ENCODE data around the gene ZC3H8. TPM values are rescaled to one million over a fixed set of nuclear protein-coding genes. Genes with fewer than 3 reads are reported as not detected.
"Not testable (repeated sequence)": the region's sequence is repeated elsewhere in the genome, so short reads cannot be mapped to it uniquely, and the experiment has no call there.

Gene ZC3H8
- 10 to 100 TPM; 21.2 to 29.5 TPM for total RNA-seq

GRCh38 chr2:112254466-112255240, at the start of gene ZC3H8:
Gene ZC3H8, minus strand, starts transcription at chr2:112255042. Its CDS starts 61 bp downstream, at chr2:112254981.
- H3K4me1 Mint-ChIP-seq: peaks cover 16% of the 10 kb centered on the region
- H3K36me3 Mint-ChIP-seq (ENCODE audit: low read depth): peaks cover 11% of the 10 kb centered on the region
- no peaks in the 10 kb centered on the region for H3K9me3 Mint-ChIP-seq
- peak; percentile 88 for ATAC-seq (replicated peaks)
- no peak within 1 kb of the TSS for H3K27ac Mint-ChIP-seq
- H3K4me3 Mint-ChIP-seq: no peak within 1 kb of the TSS
- H3K27me3 Mint-ChIP-seq: no peaks in the 10 kb centered on the region

- no peak overlapping the region for H3K4me3 Mint-ChIP-seq
- peak overlapping the region; percentile 70 for H3K27ac Mint-ChIP-seq
- no peak for ATAC-seq (replicated peaks)
- H3K9me3 Mint-ChIP-seq: no peaks in the 10 kb centered on the region
- H3K36me3 Mint-ChIP-seq (ENCODE audit: low read depth): peaks cover 72% of the 10 kb centered on the region
- no peaks in the 10 kb centered on the region for H3K4me1 Mint-ChIP-seq
- no peaks in the 10 kb centered on the region for H3K27me3 Mint-ChIP-seq
Measured at GRCh38 chr2:112304298-112304941, 49.6 kb upstream of the ZC3H8 start.

GRCh38 chr2:112301973-112302372, 47.1 kb upstream of the ZC3H8 start:
- no peaks in the 10 kb centered on the region for H3K9me3 Mint-ChIP-seq
- H3K36me3 Mint-ChIP-seq (ENCODE audit: low read depth): peaks cover 64% of the 10 kb centered on the region
- no peak for ATAC-seq (replicated peaks)

GRCh38 chr2:112301171-112301584, 46.3 kb upstream of the ZC3H8 start:
- Mint-ChIP-seq H3K9me3 (no peaks in the 10 kb centered on the region), H3K27me3 (no peaks in the 10 kb centered on the region), H3K4me3 (no peak overlapping the region), H3K36me3 (ENCODE audit: low read depth) (peaks cover 57% of the 10 kb centered on the region), H3K27ac (no peak overlapping the region), H3K4me1 (no peaks in the 10 kb centered on the region)
- no peak for ATAC-seq (replicated peaks)

More at GRCh38 chr2:112301973-112302372, 47.1 kb upstream of the ZC3H8 start:
- Mint-ChIP-seq H3K4me3 (no peak overlapping the region), H3K27me3 (no peaks in the 10 kb centered on the region), H3K4me1 (no peaks in the 10 kb centered on the region), H3K27ac (no peak overlapping the region)

- no peak overlapping the region for H3K27ac Mint-ChIP-seq
- no peak overlapping the region for H3K4me3 Mint-ChIP-seq
- no peaks in the 10 kb centered on the region for H3K9me3 Mint-ChIP-seq
- no peaks in the 10 kb centered on the region for H3K4me1 Mint-ChIP-seq
- H3K36me3 Mint-ChIP-seq (ENCODE audit: low read depth): peaks cover 18% of the 10 kb centered on the region
- no peak for ATAC-seq (replicated peaks)
- no peaks in the 10 kb centered on the region for H3K27me3 Mint-ChIP-seq
Measured at GRCh38 chr2:112296407-112296806, 41.6 kb upstream of the ZC3H8 start.

GRCh38 chr2:112295407-112296078, 40.7 kb upstream of the ZC3H8 start:
- no peaks in the 10 kb centered on the region for H3K27me3 Mint-ChIP-seq
- H3K36me3 Mint-ChIP-seq (ENCODE audit: low read depth): peaks cover 10% of the 10 kb centered on the region
- H3K4me3 Mint-ChIP-seq: no peak overlapping the region
- no peaks in the 10 kb centered on the region for H3K9me3 Mint-ChIP-seq
- no peak overlapping the region for H3K27ac Mint-ChIP-seq
- H3K4me1 Mint-ChIP-seq: no peaks in the 10 kb centered on the region
- no peak for ATAC-seq (replicated peaks)

- no peak for ATAC-seq (replicated peaks)
- Mint-ChIP-seq H3K27ac (no peak overlapping the region), H3K9me3 (no peaks in the 10 kb centered on the region), H3K27me3 (no peaks in the 10 kb centered on the region), H3K4me3 (no peak overlapping the region), H3K36me3 (ENCODE audit: low read depth) (no peaks in the 10 kb centered on the region), H3K4me1 (no peaks in the 10 kb centered on the region)
Measured at GRCh38 chr2:112293636-112294401, 39.0 kb upstream of the ZC3H8 start.

GRCh38 chr2:112290648-112291047, 35.8 kb upstream of the ZC3H8 start:
- Mint-ChIP-seq H3K9me3 (no peaks in the 10 kb centered on the region), H3K4me1 (no peaks in the 10 kb centered on the region), H3K27me3 (no peaks in the 10 kb centered on the region), H3K27ac (no peak overlapping the region), H3K36me3 (ENCODE audit: low read depth) (no peaks in the 10 kb centered on the region), H3K4me3 (no peak overlapping the region)
- no peak for ATAC-seq (replicated peaks)

GRCh38 chr2:112290088-112290487, 35.2 kb upstream of the ZC3H8 start:
- Mint-ChIP-seq H3K27ac (no peak overlapping the region), H3K4me3 (no peak overlapping the region), H3K27me3 (no peaks in the 10 kb centered on the region), H3K4me1 (no peaks in the 10 kb centered on the region), H3K36me3 (ENCODE audit: low read depth) (no peaks in the 10 kb centered on the region), H3K9me3 (no peaks in the 10 kb centered on the region)
- no peak for ATAC-seq (replicated peaks)

- ATAC-seq (replicated peaks); H3K9me3 Mint-ChIP-seq; H3K27ac Mint-ChIP-seq; H3K4me3 Mint-ChIP-seq; H3K36me3 Mint-ChIP-seq (ENCODE audit: low read depth); H3K27me3 Mint-ChIP-seq: not testable (repeated sequence)
- peaks cover 10% of the 10 kb centered on the region for H3K4me1 Mint-ChIP-seq
Measured at GRCh38 chr2:112283535-112283934, 28.7 kb upstream of the ZC3H8 start.

- not testable (repeated sequence) for H3K9me3 Mint-ChIP-seq; H3K27me3 Mint-ChIP-seq; H3K36me3 Mint-ChIP-seq (ENCODE audit: low read depth); H3K4me3 Mint-ChIP-seq; ATAC-seq (replicated peaks); H3K27ac Mint-ChIP-seq
- peaks cover 10% of the 10 kb centered on the region for H3K4me1 Mint-ChIP-seq
Measured at GRCh38 chr2:112282066-112282465, 27.2 kb upstream of the ZC3H8 start.

- Mint-ChIP-seq H3K9me3 (no peaks in the 10 kb centered on the region), H3K27ac (peak overlapping the region; percentile 33), H3K4me1 (peaks cover 10% of the 10 kb centered on the region), H3K27me3 (no peaks in the 10 kb centered on the region), H3K4me3 (peak overlapping the region; percentile 86), H3K36me3 (ENCODE audit: low read depth) (no peaks in the 10 kb centered on the region)
- ATAC-seq (replicated peaks): no peak
Measured at GRCh38 chr2:112277596-112278220, 22.9 kb upstream of the ZC3H8 start.

- ATAC-seq (replicated peaks): no peak
- Mint-ChIP-seq H3K27ac (peak overlapping the region; percentile 93), H3K9me3 (no peaks in the 10 kb centered on the region), H3K36me3 (ENCODE audit: low read depth) (no peaks in the 10 kb centered on the region), H3K27me3 (no peaks in the 10 kb centered on the region), H3K4me3 (peak overlapping the region; percentile 86), H3K4me1 (peaks cover 10% of the 10 kb centered on the region)
Measured at GRCh38 chr2:112276954-112277353, 22.1 kb upstream of the ZC3H8 start.

All from activated T-helper 17 cell treated with anti-CD3 and anti-CD28 coated beads, Interleukin-2, amount 50 U/mL, for 72 hours (primary cell).